Panc1 (cell line): ENCODE measurements around the gene TIMM29. TPM values are rescaled to one million over a fixed set of nuclear protein-coding genes. Genes with fewer than 3 reads are reported as not detected.

Experiments used
- ATAC-seq: fragments of 200-7000 bp; cut with Tn5 transposase; 2 replicates; pipeline ENCODE4 v1.9.1; 2020; ENCODE audit warnings: mild to moderate bottlenecking, moderate library complexity
- Bru-seq: library from RNA; stranded (reverse); fragments of 400-500 nt; gene quantifications from one replicate; lab custom pipeline; 2021; lab: Mats Ljungman, UMichigan
- BruChase-seq, 2 experiments: library from RNA; stranded (reverse); fragments of 400-500 nt; gene quantifications; one replicate each; lab custom pipeline; 2021; lab: Mats Ljungman, UMichigan
- BruUV-seq: library from RNA; stranded (reverse); fragments of 400-500 nt; replicated peaks from 2 replicates; lab custom pipeline; 2021; lab: Mats Ljungman, UMichigan
- CTCF ChIA-PET: fragments of 300-600 bp; sonication (Branson Sonifier 250); formaldehyde crosslinking; loops from one replicate; lab custom pipeline; 2022; ENCODE audit warnings: antibody characterized with exemption; lab: Charles Lee
- POLR2A ChIA-PET: fragments of 300-600 bp; sonication (Branson Sonifier 250); formaldehyde crosslinking; loops from one replicate; lab custom pipeline; 2022; ENCODE audit warnings: antibody characterized with exemption; lab: Charles Lee
- DNase-seq: peaks from one replicate; pipeline ENCODE4 v3.0.0-alpha.2; 2010; ENCODE audit warnings: low read depth, low spot score
- H3K27ac ChIP-seq: 2 replicates; pipeline ENCODE4 v1.5.1; 2011; ENCODE audit warnings: mild to moderate bottlenecking, low read length, inconsistent platforms
- H3K27me3 ChIP-seq: fragments of 200-500 bp; sonication (Bioruptor generic); 2 replicates; pipeline ENCODE4 v1.6.0; 2014; ENCODE audit warnings: low read length, inconsistent platforms; ENCODE audit not compliant: control insufficient read depth, insufficient read depth
- H3K36me3 ChIP-seq: fragments of 200-500 bp; sonication (Bioruptor generic); 2 replicates; pipeline ENCODE4 v1.5.1; 2014; ENCODE audit warnings: inconsistent platforms, mild to moderate bottlenecking, low read length, moderate library complexity; ENCODE audit not compliant: control insufficient read depth, insufficient read depth
- H3K4me1 ChIP-seq: 2 replicates; pipeline ENCODE4 v1.5.1; 2011; ENCODE audit warnings: inconsistent platforms, mild to moderate bottlenecking, low read length, moderate library complexity; ENCODE audit not compliant: control insufficient read depth, insufficient read depth
- H3K4me3 ChIP-seq, 2 experiments: 2 replicates each; pipeline ENCODE4 v1.5.1; 2011 to 2012; ENCODE audit warnings: low read depth in 2 of 2, low read length in 2 of 2, mild to moderate bottlenecking in 2 of 2, inconsistent platforms in 1 of 2, moderate library complexity in 1 of 2
- H3K9me3 ChIP-seq: fragments of 200-500 bp; sonication (Bioruptor generic); 2 replicates; pipeline ENCODE4 v1.5.1; 2014; ENCODE audit warnings: low read depth, mild to moderate bottlenecking, inconsistent platforms, low read length, moderate library complexity; ENCODE audit not compliant: control insufficient read depth, insufficient read depth
- CTCF ChIP-seq: fragments of 450-650 bp; IDR thresholded peaks from 2 replicates; pipeline ENCODE4 v1.5.1; 2017; ENCODE audit warnings: mild to moderate bottlenecking
- POLR2AphosphoS5 ChIP-seq: IDR thresholded peaks from 2 replicates; pipeline ENCODE4 v1.6.1; 2012; ENCODE audit warnings: mild to moderate bottlenecking, low read depth, low read length, moderate library complexity
- SIN3A ChIP-seq: IDR thresholded peaks from 2 replicates; pipeline ENCODE4 v1.6.1; 2012; ENCODE audit warnings: low read depth, mild to moderate bottlenecking, low read length, moderate library complexity, borderline replicate concordance; ENCODE audit not compliant: insufficient read depth
- TCF7L2 ChIP-seq: IDR thresholded peaks from 2 replicates; pipeline ENCODE4 v1.6.1; 2011; ENCODE audit warnings: mild to moderate bottlenecking, low read depth, low read length, inconsistent platforms
- in situ Hi-C: cut with HindIII; loops from 2 replicates; pipeline ENCODE4 v1.10.0; 2016; ENCODE audit warnings: low sequenced_read_pairs, low pct_unique_long_range_greater_than_20kb
- intact Hi-C: fragments of 100-400 bp; cut with micrococcal nuclease; formaldehyde crosslinking; loops from one replicate; pipeline ENCODE4 v1.10.0; 2022; ENCODE audit not compliant: unreplicated experiment
- long read RNA-seq: library from polyadenylated mRNA; unstranded; transcript quantifications from one replicate; pipeline ENCODE4 v2.0.0, GENCODE V29; 2021; ENCODE audit not compliant: unreplicated experiment
- polyA plus RNA-seq: library from polyadenylated mRNA; unstranded; fragments of >200 nt; gene quantifications from one replicate; pipeline ENCODE4 v1.2.1, GENCODE V29; 2012; ENCODE audit warnings: missing spikeins; ENCODE audit not compliant: insufficient read length
- total RNA-seq: library from RNA; stranded (reverse); gene quantifications from one replicate; pipeline ENCODE4 v1.2.1, GENCODE V29; 2021; ENCODE audit not compliant: unreplicated experiment
- TF ChIP-seq, protein P1 (sequence below), 2 experiments: IDR thresholded peaks; 2 replicates each; pipeline ENCODE4 v1.6.1; 2011 to 2012; ENCODE audit warnings: low read depth in 2 of 2, control low read depth in 1 of 2, low read length in 1 of 2, mild to moderate bottlenecking in 1 of 2, moderate library complexity in 1 of 2; ENCODE audit not compliant: insufficient read depth in 1 of 2

The TIMM29 gene
- total RNA-seq (16.5 TPM), Bru-seq, nascent RNA (percentile 69 among the genes with signal in this experiment), BruChase-seq, experiment 1, labeled RNA remaining after a 2-hour chase (percentile 88 among the genes with signal in this experiment), BruChase-seq, experiment 2, labeled RNA remaining after a 6-hour chase (percentile 71 among the genes with signal in this experiment)
- polyA plus RNA-seq = 17.7 TPM
- long read RNA-seq, transcript TIMM29-201 (2 exons, 1,425 nt) = major isoform, 21 of 31 reads
- long read RNA-seq, partial matches to known transcripts = 9 of 31 reads
- long read RNA-seq, other reads (novel, unspliced or antisense) = 1 of 31 reads

GRCh38 chr19:10928563-10929401 lies at the start of gene TIMM29, which contains the start of gene YIPF2:
TSS of gene TIMM29 (plus strand) at chr19:10928811. CDS start at chr19:10928823, 12 bp downstream.
TSS of gene YIPF2 (minus strand) at chr19:10928639. CDS start at chr19:10928410, 229 bp downstream.
- ChIA-PET POLR2A (no interaction called here), CTCF (no interaction called here)
- Histone ChIP-seq H3K4me1 (peaks cover 8% of the 10 kb centered on the region; the same call in 1 of the 2 replicates), H3K36me3 (no peaks in the 10 kb centered on the region), H3K9me3 (no peaks in the 10 kb centered on the region), H3K27ac (peak within 1 kb of the TSS; percentile 77), H3K4me3 (peak within 1 kb of the TSS; percentile 64 to 73), H3K27me3 (no peaks in the 10 kb centered on the region)
- BruUV-seq = no TSS peak
- peak; percentile 94 for ATAC-seq
- TF ChIP-seq TCF7L2 (peak; percentile 41; the same call in 1 of the 2 replicates), SIN3A (peak; percentile 48; the same call in 1 of the 2 replicates), CTCF (no peak), POLR2AphosphoS5 (peak; percentile 66; the same call in 1 of the 2 replicates)
- TF ChIP-seq, protein P1, sequence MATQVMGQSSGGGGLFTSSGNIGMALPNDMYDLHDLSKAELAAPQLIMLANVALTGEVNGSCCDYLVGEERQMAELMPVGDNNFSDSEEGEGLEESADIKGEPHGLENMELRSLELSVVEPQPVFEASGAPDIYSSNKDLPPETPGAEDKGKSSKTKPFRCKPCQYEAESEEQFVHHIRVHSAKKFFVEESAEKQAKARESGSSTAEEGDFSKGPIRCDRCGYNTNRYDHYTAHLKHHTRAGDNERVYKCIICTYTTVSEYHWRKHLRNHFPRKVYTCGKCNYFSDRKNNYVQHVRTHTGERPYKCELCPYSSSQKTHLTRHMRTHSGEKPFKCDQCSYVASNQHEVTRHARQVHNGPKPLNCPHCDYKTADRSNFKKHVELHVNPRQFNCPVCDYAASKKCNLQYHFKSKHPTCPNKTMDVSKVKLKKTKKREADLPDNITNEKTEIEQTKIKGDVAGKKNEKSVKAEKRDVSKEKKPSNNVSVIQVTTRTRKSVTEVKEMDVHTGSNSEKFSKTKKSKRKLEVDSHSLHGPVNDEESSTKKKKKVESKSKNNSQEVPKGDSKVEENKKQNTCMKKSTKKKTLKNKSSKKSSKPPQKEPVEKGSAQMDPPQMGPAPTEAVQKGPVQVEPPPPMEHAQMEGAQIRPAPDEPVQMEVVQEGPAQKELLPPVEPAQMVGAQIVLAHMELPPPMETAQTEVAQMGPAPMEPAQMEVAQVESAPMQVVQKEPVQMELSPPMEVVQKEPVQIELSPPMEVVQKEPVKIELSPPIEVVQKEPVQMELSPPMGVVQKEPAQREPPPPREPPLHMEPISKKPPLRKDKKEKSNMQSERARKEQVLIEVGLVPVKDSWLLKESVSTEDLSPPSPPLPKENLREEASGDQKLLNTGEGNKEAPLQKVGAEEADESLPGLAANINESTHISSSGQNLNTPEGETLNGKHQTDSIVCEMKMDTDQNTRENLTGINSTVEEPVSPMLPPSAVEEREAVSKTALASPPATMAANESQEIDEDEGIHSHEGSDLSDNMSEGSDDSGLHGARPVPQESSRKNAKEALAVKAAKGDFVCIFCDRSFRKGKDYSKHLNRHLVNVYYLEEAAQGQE (IDR thresholded peaks at IDR 0.05; ENCODE audit: insufficient read depth in 1 of 2, low read depth in 2 of 2, low read length in 1 of 2) = no peak
- DNase-seq = peak; percentile 82
- intact Hi-C loops (no loop called here), in situ Hi-C loops (no loop called here)

GRCh38 chr19:10881403-10882107 lies 47.1 kb upstream of the TIMM29 start:
- in situ Hi-C loops (no loop called here), intact Hi-C loops (no loop called here)
- ATAC-seq = no peak
- POLR2A ChIA-PET = interaction anchor here (0.8 kb wide), 1 partner anchor 47 kb away, joined by 3 read pairs; no protein-coding TSS in a partner anchor
- TF ChIP-seq, protein P1 (IDR thresholded peaks at IDR 0.05; ENCODE audit: insufficient read depth in 1 of 2, low read depth in 2 of 2, low read length in 1 of 2) = no peak
- TF ChIP-seq POLR2AphosphoS5 (no peak), CTCF (no peak)
- Histone ChIP-seq H3K4me3 (no peak overlapping the region), H3K36me3 (no peaks in the 10 kb centered on the region), H3K27me3 (no peaks in the 10 kb centered on the region), H3K27ac (no peak overlapping the region), H3K4me1 (0 out of 2 replicates have a peak, but pooled peaks cover 6% of the 10 kb centered on the region), H3K9me3 (no peaks in the 10 kb centered on the region)
- no TSS peak for BruUV-seq
- no peak for DNase-seq
- CTCF ChIA-PET = interaction anchor here (0.7 kb wide), 1 partner anchor 46 kb away, joined by 9 read pairs; no protein-coding TSS in a partner anchor
